Right lobe of liver (tissue), 6 donors: Measurements from ENCODE around the gene COL25A1. TPM values are rescaled to one million over a fixed set of nuclear protein-coding genes. Genes with fewer than 3 reads are reported as not detected.

Experiments used
- ATAC-seq, 4 donors: fragments of 200-7000 bp; cut with Tn5 transposase; one replicate each; pipeline ENCODE4 v1.9.1; 2020; ENCODE audit warnings: mild to moderate bottlenecking in 4 of 4, moderate library complexity in 4 of 4
- DNase-seq, 3 donors: peaks; one replicate each; pipeline ENCODE4 v3.0.0-alpha.2; 2020
- H3K27ac ChIP-seq, 3 donors: fragments of 200-600 bp; one replicate each; pipeline ENCODE4 v1.8.0; 2022
- H3K27me3 ChIP-seq, 2 donors: fragments of 200-600 bp; one replicate each; pipeline ENCODE4 v1.8.0; 2022
- H3K36me3 ChIP-seq, 4 donors: fragments of 200-600 bp; sonication (generic) in 1 of 4; one replicate each; pipeline versions ENCODE4 v1.5.1 to v1.8.0; 2017 to 2022; ENCODE audit warnings: control low read depth in 1 of 4
- H3K4me1 ChIP-seq, 4 donors: fragments of 200-600 bp; sonication (generic) in 1 of 4; one replicate each; pipeline versions ENCODE4 v1.5.1 to v1.8.0; 2017 to 2022; ENCODE audit warnings: control low read depth in 1 of 4
- H3K4me3 ChIP-seq, 3 donors: fragments of 200-600 bp; one replicate each; pipeline ENCODE4 v1.8.0; 2022
- H3K9me3 ChIP-seq, 4 donors: fragments of 200-600 bp; sonication (generic) in 1 of 4; one replicate each; pipeline versions ENCODE4 v1.5.1 to v1.8.0; 2017 to 2022; ENCODE audit warnings: control low read depth in 1 of 4
- CTCF ChIP-seq, 4 donors: fragments of 200-600 bp in 3 of 4; fragments of 450-650 bp in 1 of 4; IDR thresholded peaks; one replicate each; pipeline versions ENCODE4 v1.5.1 to v1.8.0; 2016 to 2022; ENCODE audit warnings: antibody characterized with exemption in 4 of 4, mild to moderate bottlenecking in 2 of 4
- POLR2A ChIP-seq: fragments of 450-650 bp; IDR thresholded peaks from one replicate; pipeline ENCODE4 v1.6.1; 2017; ENCODE audit warnings: antibody characterized with exemption, mild to moderate bottlenecking
- WGBS: methylation state at CpG from one replicate; pipeline ENCODE4 v1.1.6; 2018; ENCODE audit warnings: low coverage, low lambda C conversion rate; ENCODE audit not compliant: insufficient coverage; ENCODE audit errors: missing lambda C conversion rate; 5-methylcytosine and 5-hydroxymethylcytosine counted together
- intact Hi-C, 2 donors: fragments of 100-400 bp; cut with DNase I; formaldehyde crosslinking; loops; one replicate each; pipeline versions ENCODE4 v1.11.2 to v1.14.1; 2022
- total RNA-seq, 6 experiments: library from RNA; depleted of rRNA in 2 of 6; stranded (reverse); fragments of >200 nt in 2 of 6; fragmentation: NEBNext Ultra II Directional in 3 of 6; extraction: Animal tissue kit (Norgen Biotek cat#: 25700) in 3 of 6; gene quantifications; one replicate each; pipeline versions ENCODE4 v1.1.0 to v1.2.4, GENCODE V29; 2016 to 2023
- donor health status: DM: no; HTN: yes; CAD: no.
- donor health status: DM: no; HTN: no; CAD: no.
- donor health status: DM: no; HTN: no; CAD: no.
- donor health status: DM: no; HTN: yes; CAD: no.
- donor health status: DM: no; HTN: yes; CAD: no.

The COL25A1 gene
- total RNA-seq, 6 experiments from 2014 or later, result 0.06 to 4.8 (median 1.3) TPM

DNA sequence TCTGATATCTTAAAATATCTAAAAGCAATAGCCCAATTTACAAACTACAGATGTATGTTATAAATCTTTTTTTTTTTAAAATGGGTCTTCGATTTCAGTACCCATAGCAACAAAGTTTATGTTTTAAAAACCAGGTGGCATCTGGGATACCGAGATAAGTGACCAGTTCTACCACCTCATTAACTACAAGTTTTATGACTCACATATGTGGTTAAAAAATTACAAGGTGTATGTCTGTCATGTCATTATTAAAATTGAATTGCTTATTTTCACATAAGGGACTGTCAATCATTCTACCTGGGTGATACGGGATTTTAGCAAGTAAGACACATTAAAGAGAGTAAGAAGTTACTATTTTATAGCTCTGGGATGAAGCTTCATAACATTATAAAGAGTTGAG, 347.6 kb downstream of the COL25A1 start:
- ATAC-seq (no peak), DNase-seq (no peak)
- Histone ChIP-seq H3K27ac (no peak overlapping the region), H3K4me3 (no peak overlapping the region), H3K36me3 (no peaks in the 10 kb centered on the region), H3K4me1 (no peaks in the 10 kb centered on the region), H3K9me3 (no peaks in the 10 kb centered on the region), H3K27me3 (no peaks in the 10 kb centered on the region)
- intact Hi-C loops, result no loop called here
- TF ChIP-seq CTCF (IDR thresholded peaks at IDR 0.05), result no peak
- TF ChIP-seq POLR2A, result no peak
- whole genome bisulfite sequencing, result 66% methylated on average over 3 of the region's 3 CpGs

DNA sequence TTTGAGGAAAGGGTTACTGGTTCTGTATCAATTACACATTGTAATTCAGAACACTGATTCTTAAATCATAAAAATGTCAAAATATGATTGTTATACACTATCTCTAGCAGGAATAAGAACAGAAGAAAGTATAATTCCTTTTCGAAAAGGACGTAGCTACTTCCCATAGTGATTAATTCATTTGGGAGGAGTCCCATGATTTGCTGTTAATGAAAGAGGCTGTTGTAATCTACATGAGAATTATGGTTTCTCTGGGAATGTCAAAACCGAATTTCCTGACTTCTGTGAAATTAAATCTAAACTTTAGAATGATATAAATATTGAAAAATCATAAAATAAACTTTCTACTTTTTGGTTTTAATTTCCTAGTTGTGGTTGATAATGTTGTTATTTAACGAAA, 348.5 kb downstream of the COL25A1 start:
- H3K4me3 ChIP-seq, result no peak overlapping the region
- H3K36me3 ChIP-seq, result no peaks in the 10 kb centered on the region
- intact Hi-C loops, result no loop called here
- no peaks in the 10 kb centered on the region for H3K4me1 ChIP-seq
- no peak for ATAC-seq
- no peaks in the 10 kb centered on the region for H3K9me3 ChIP-seq
- H3K27ac ChIP-seq, result no peak overlapping the region
- no peak for TF ChIP-seq CTCF (IDR thresholded peaks at IDR 0.05)
- TF ChIP-seq POLR2A, result no peak
- no peaks in the 10 kb centered on the region for H3K27me3 ChIP-seq
- WGBS, result 41% methylated on average over 4 of the region's 4 CpGs
- DNase-seq, result no peak

DNA sequence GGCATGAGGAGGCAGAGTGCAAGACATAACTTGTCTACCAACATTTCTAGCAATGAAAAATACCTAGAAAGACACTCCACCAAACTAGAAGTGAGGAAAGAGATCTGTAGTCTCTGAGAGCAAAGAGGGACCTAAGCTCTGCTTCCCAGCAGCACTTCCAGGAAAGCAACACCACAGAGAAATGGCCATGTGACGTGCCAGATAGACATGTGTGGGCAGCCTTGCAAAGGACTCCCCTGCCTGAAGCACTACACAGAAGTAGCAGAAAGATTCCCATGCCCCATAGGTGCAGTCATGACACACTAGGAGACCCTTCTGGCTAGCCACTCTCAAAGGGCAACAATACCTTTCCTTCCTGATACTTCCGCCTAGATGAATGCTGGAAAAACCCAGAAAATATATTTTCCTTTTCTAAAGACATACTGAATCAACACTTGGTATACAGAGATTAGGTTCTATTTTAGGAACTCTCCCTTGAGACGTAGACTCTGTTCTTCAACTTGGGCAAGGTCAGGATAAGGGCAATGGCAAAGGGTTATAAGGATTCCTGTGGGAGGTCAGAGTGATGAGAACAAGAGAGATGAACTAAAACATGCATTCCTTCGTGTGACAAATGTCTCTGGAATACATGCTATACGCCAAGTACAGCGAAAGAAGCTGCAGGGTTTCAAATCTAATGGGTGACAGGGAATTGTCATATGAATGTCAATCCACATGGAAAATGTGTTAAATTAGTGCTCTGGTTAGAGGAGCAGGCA, 352.1 kb downstream of the COL25A1 start:
- intact Hi-C loops, result no loop called here
- 61% methylated on average over 6 of the region's 6 CpGs for WGBS

DNA sequence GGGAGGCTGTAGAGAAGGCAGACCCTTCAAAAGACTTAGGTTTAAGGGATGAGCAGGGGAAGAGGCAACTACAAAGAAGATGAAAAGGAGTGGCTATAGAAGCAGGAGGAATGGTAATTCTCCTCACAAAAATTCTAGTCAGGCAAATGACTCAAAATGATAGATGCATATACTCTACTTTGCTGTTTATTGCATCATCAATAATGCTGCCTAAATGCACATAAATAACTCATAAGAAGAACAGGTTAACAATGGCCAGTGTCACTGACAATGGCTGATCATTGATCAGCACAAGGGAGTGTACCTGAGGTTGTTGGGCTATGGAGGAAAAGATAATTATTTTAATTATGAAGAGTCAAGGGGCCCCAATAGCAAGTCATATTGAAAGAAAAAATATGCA, 354.9 kb downstream of the COL25A1 start:
- H3K27ac ChIP-seq, result no peak overlapping the region
- ATAC-seq (no peak), DNase-seq (no peak)
- no peaks in the 10 kb centered on the region for H3K27me3 ChIP-seq
- H3K4me1 ChIP-seq, result no peaks in the 10 kb centered on the region
- TF ChIP-seq POLR2A, result no peak
- TF ChIP-seq CTCF (IDR thresholded peaks at IDR 0.05), result no peak
- intact Hi-C loops, result no loop called here
- no peaks in the 10 kb centered on the region for H3K36me3 ChIP-seq
- H3K4me3 ChIP-seq, result no peak overlapping the region
- no peaks in the 10 kb centered on the region for H3K9me3 ChIP-seq

More for the DNA sequence above, 352.1 kb downstream of the COL25A1 start:
- H3K36me3 ChIP-seq, result no peaks in the 10 kb centered on the region
- no peak overlapping the region for H3K27ac ChIP-seq
- no peak for TF ChIP-seq POLR2A
- TF ChIP-seq CTCF (IDR thresholded peaks at IDR 0.05), result no peak
- DNase-seq, result no peak
- H3K9me3 ChIP-seq, result no peaks in the 10 kb centered on the region
- H3K4me3 ChIP-seq, result no peak overlapping the region
- no peak for ATAC-seq
- H3K27me3 ChIP-seq, result no peaks in the 10 kb centered on the region
- H3K4me1 ChIP-seq, result no peaks in the 10 kb centered on the region

DNA sequence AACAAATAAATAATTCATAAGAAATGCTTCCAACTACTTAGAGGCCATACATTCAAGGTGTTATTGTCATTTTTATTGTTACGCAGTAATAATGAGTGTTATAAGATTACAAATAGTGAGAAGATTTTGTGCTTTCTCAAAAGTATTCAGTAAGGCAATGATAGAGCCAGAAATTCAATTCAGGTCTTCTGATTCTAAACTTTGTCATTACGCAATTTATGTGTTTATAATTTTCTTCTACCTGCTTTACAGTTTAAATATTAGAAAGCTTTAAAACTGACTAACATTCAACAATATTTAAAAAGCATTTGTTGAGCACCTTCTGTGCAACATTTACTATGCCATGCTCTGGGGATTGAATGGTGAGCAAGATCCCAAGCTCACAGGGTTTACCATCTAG, 356.2 kb downstream of the COL25A1 start:
- DNase-seq (no peak), ATAC-seq (no peak)
- H3K27ac ChIP-seq, result no peak overlapping the region
- H3K9me3 ChIP-seq, result no peaks in the 10 kb centered on the region
- H3K4me3 ChIP-seq, result no peak overlapping the region
- H3K27me3 ChIP-seq, result no peaks in the 10 kb centered on the region
- WGBS, result 83% methylated on average over 2 of the region's 2 CpGs
- intact Hi-C loops, result no loop called here
- TF ChIP-seq POLR2A (no peak), CTCF (IDR thresholded peaks at IDR 0.05) (no peak)
- H3K4me1 ChIP-seq, result no peaks in the 10 kb centered on the region
- no peaks in the 10 kb centered on the region for H3K36me3 ChIP-seq
